HUES48 (cell line): ENCODE measurements around the gene IDH2.

Experiments
- H3K27ac ChIP-seq: one replicate; pipeline ENCODE4 v1.7.0; 2013; ENCODE audit warnings: low read depth, low read length, inconsistent platforms
- H3K27me3 ChIP-seq: 2 replicates; pipeline ENCODE4 v1.6.1; 2013; ENCODE audit warnings: mild to moderate bottlenecking, low read length; ENCODE audit not compliant: control insufficient read depth, insufficient read depth
- H3K36me3 ChIP-seq: 2 replicates; pipeline ENCODE4 v1.6.1; 2013; ENCODE audit warnings: low read length; ENCODE audit not compliant: control insufficient read depth, insufficient read depth
- H3K4me1 ChIP-seq: 2 replicates; pipeline ENCODE4 v1.6.1; 2013; ENCODE audit warnings: mild to moderate bottlenecking, low read length; ENCODE audit not compliant: control insufficient read depth, insufficient read depth
- H3K4me3 ChIP-seq: 2 replicates; pipeline ENCODE4 v1.5.1; 2013; ENCODE audit warnings: mild to moderate bottlenecking, low read depth, low read length
- H3K9ac ChIP-seq: 2 replicates; pipeline ENCODE4 v1.6.1; 2013; ENCODE audit warnings: mild to moderate bottlenecking, low read depth, low read length, moderate library complexity
- H3K9me3 ChIP-seq: 2 replicates; pipeline ENCODE4 v1.6.1; 2013; ENCODE audit warnings: low read length; ENCODE audit not compliant: control insufficient read depth, insufficient read depth

IDH2 gene

DNA sequence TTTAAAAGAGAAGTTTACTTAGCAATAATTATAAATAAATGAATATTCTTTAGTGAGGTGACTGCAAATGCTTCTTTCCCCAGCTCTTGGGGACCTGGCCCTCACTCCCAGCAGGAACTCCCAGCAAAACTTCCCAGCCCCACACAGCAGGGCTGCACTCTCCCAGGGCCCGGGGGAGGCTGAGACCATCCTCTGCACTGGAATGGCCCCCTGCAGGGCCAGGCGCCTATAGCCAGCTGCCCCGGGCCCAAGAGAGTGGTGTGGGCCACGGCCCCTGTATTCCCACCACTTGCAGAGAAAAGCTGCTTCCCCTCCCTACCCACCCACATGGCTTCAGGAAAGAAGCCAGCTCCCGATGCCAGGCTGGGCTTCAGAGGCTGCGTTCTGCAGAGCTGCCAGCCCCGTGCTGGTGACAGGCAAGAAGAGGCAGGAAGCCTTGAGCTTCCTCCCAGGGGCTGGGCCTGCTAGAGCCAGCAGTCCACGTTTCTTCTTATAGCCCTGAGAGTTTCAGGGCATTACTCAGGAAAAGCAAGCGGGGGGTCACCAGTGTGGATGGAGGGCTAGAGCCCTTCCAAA is 20.0 kb downstream of the IDH2 start:
- no peak overlapping the region for H3K27ac ChIP-seq
- H3K9ac ChIP-seq = no peak overlapping the region
- H3K4me1 ChIP-seq = peaks cover 4% of the 10 kb centered on the region; the same call in 1 of the 2 replicates
- no peaks in the 10 kb centered on the region for H3K27me3 ChIP-seq
- no peaks in the 10 kb centered on the region for H3K9me3 ChIP-seq
- no peak overlapping the region for H3K4me3 ChIP-seq
- H3K36me3 ChIP-seq = peaks cover 41% of the 10 kb centered on the region

DNA sequence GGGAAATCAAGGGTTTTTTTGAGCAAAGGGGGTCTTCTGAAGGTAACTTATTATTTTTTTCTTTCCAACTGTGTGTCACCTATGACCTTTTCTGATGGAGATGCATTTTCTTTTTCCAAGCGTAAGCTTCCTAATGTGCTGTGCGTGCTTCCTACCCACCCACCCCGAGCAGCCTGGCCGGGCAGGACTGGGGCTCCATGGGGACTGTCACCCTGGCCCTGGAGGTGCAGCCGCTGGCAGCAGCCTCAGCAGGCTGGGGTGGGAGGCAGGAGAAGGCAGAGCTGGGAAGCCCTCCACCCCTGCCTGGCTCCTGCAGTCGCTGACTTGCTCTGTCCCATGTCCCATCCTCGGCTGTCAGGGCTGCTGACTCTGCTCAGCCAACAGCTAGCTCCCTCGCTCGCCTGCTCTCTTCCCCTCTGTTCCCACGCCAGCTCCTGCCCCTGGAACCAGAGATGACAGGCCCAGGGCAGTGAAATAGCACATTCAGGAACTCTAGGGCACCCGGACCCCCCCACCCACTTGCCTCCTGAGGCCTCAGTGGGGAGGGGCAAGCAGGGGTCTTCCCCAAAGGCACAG is 21.4 kb downstream of the IDH2 start:
- Histone ChIP-seq H3K9me3 (no peaks in the 10 kb centered on the region), H3K27ac (no peak overlapping the region), H3K4me1 (peaks cover 8% of the 10 kb centered on the region), H3K4me3 (no peak overlapping the region), H3K9ac (no peak overlapping the region), H3K36me3 (peaks cover 36% of the 10 kb centered on the region), H3K27me3 (no peaks in the 10 kb centered on the region)

DNA sequence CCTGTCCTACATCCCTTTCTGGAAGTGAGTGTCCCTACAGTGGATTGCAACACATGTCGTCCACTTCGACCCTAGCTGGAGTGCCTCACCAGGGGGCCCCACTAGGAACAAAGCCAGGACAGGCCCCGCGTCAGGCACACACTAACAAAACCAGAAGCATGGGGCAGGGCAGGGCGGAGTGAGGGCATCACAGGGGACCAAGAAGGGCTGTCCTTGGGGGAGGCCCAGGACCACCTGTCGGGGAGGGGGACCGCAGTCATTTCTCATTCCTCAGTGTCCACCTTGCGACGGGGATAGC is 21.9 kb downstream of the IDH2 start:
- peaks cover 13% of the 10 kb centered on the region for H3K4me1 ChIP-seq
- peaks cover 31% of the 10 kb centered on the region for H3K36me3 ChIP-seq
- H3K27me3 ChIP-seq = no peaks in the 10 kb centered on the region
- H3K9ac ChIP-seq = no peak overlapping the region
- H3K9me3 ChIP-seq = no peaks in the 10 kb centered on the region
- no peak overlapping the region for H3K27ac ChIP-seq
- H3K4me3 ChIP-seq = no peak overlapping the region

DNA sequence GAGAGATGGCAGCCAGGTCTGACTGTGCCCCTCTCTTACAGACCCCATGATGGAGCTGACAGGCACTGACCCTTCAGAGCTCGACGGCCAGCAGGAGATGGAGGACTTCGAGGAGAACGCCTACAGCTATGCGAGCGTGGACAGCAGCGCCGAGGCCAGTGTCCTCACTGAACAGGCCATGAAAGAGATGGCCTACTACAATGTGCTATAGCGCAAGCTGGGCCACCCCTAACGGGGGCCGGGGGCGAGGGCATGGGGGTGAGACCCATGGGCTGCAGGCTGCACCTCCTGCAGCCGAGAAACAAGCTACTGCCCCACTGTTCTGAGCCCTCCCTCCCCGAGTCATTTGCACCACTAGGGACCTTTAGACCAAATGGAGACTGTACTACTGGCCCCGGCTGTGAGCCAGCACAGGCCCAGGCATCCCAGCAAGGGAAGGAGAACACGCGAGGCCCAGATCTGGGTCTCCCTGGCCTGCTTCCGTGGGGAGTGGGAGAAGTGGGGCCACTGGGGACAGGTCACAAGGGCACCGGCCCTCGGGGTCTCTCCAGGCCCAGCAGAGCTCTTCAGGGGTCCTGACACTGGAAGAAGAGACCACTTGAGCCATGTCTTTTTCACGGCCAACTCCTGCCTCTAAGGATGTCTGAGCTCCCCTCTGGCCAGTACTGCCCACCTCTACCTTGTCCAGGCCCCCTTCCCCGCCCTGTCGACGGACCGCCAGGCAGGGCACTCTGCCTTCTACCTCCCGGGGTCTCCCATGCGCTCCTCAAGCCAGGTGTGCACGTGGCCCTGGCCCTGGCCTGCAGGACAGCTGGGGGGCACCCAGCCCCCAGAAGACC is 22.4 kb downstream of the IDH2 start:
- peaks cover 15% of the 10 kb centered on the region for H3K4me1 ChIP-seq
- no peaks in the 10 kb centered on the region for H3K9me3 ChIP-seq
- H3K36me3 ChIP-seq = peaks cover 28% of the 10 kb centered on the region
- H3K27me3 ChIP-seq = no peaks in the 10 kb centered on the region
- H3K9ac ChIP-seq = no peak overlapping the region
- no peak overlapping the region for H3K4me3 ChIP-seq
- H3K27ac ChIP-seq = no peak overlapping the region

DNA sequence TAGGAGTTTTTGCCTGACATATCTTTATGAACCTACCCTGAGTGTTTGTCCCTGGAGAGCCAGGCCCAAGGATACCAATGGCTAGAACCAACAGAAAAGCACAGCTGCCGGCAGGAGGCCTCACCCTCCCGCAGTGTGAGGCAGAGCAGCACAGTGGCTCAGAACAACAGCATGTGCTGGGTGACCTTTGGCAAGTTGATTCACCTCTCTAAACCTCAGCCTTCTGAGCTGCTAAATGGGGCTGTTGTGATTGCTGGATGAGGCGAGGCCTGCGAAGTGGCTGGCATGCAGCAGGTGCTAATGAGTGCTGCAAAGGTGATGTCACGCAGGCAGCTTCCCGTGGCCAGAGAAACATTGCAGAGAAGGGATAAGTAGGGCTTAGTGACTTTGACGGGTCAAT is 23.3 kb downstream of the IDH2 start:
- Histone ChIP-seq H3K4me1 (peaks cover 15% of the 10 kb centered on the region), H3K9ac (no peak overlapping the region), H3K27me3 (no peaks in the 10 kb centered on the region), H3K36me3 (peaks cover 27% of the 10 kb centered on the region), H3K27ac (no peak overlapping the region), H3K9me3 (no peaks in the 10 kb centered on the region), H3K4me3 (no peak overlapping the region)

GRCh38 chr15:90076716-90077115 is 25.6 kb downstream of the IDH2 start:
- no peak overlapping the region for H3K4me3 ChIP-seq
- peaks cover 26% of the 10 kb centered on the region for H3K36me3 ChIP-seq
- peaks cover 11% of the 10 kb centered on the region for H3K4me1 ChIP-seq
- H3K9me3 ChIP-seq = no peaks in the 10 kb centered on the region
- H3K9ac ChIP-seq = no peak overlapping the region
- H3K27ac ChIP-seq = peak overlapping the region; percentile 87
- H3K27me3 ChIP-seq = no peaks in the 10 kb centered on the region

- H3K4me1 ChIP-seq = peaks cover 11% of the 10 kb centered on the region
- no peak overlapping the region for H3K9ac ChIP-seq
- H3K27me3 ChIP-seq = no peaks in the 10 kb centered on the region
- H3K27ac ChIP-seq = peak overlapping the region; percentile 87
- H3K9me3 ChIP-seq = no peaks in the 10 kb centered on the region
- no peak overlapping the region for H3K4me3 ChIP-seq
- H3K36me3 ChIP-seq = peaks cover 20% of the 10 kb centered on the region
Measured at GRCh38 chr15:90075420-90076289, 26.6 kb downstream of the IDH2 start.

DNA sequence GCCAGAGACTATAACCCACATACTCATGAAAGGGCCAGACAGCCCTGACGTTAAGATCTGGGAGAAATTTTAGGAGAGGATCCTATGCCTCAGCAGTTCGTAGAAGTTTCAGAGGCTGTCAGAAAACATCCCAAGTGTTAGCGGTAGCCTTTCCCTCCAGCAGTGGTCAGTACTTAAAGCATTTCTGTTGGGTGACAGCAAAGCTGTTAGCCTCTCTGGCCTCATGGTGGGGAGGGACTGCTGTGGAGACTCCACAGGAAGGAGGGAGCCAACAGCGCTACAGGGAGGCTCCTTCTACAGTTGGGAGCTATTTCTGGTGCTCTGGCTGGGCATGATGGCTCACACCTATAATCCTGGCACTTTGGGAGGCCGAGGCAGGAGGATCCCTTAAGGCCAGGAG is 27.4 kb downstream of the IDH2 start:
- peaks cover 11% of the 10 kb centered on the region for H3K4me1 ChIP-seq
- H3K27me3 ChIP-seq = no peaks in the 10 kb centered on the region
- no peaks in the 10 kb centered on the region for H3K9me3 ChIP-seq
- H3K27ac ChIP-seq = peak overlapping the region; percentile 87
- H3K36me3 ChIP-seq = peaks cover 20% of the 10 kb centered on the region
- no peak overlapping the region for H3K4me3 ChIP-seq
- H3K9ac ChIP-seq = no peak overlapping the region

DNA sequence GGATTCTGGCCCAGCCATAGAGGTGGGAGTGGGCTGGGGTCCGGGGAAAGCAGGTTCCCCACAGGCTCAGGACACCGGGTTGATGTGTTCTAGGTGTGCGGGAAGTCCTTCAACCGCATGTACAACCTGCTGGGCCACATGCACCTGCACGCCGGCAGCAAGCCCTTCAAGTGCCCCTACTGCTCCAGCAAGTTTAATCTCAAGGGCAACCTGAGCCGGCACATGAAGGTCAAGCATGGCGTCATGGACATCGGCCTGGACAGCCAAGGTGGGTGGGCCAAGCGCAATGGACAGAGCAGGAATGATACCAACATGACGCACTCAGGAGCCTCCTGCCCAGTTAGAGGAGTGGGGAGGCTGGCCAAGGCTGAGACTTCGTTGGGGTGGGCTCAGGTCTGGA is 28.2 kb downstream of the IDH2 start:
- H3K9me3 ChIP-seq = no peaks in the 10 kb centered on the region
- H3K4me3 ChIP-seq = no peak overlapping the region
- H3K9ac ChIP-seq = no peak overlapping the region
- H3K27me3 ChIP-seq = no peaks in the 10 kb centered on the region
- H3K36me3 ChIP-seq = peaks cover 23% of the 10 kb centered on the region
- H3K4me1 ChIP-seq = peaks cover 11% of the 10 kb centered on the region
- H3K27ac ChIP-seq = no peak overlapping the region

DNA sequence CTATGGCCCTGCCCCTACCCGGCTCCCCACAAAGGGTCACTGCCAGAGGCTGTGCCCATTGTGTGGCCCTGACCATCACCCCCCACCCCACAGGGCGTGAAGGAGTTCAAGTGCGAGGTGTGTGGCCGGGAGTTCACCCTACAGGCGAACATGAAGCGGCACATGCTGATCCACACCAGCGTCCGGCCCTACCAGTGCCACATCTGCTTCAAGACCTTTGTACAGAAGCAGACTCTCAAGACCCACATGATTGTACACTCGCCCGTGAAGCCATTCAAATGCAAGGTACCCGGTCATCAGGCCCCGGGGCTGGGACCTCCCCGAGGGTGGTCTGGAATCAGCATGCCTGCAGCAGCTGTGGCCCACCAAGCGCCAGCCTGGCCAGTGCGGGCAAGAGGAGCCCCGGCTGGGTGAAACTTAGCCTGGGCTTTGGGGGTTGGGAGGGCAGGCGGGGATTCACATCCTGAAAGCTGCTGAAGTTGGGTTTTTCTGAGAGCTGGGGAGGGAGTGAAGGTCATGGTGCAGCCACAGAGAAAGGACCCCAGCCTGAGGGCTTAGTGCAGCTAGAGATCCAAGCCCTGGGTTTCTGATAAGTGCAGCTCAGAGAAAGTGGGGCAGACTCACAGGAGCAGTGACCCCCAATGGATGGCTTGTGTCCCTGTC is 29.2 kb downstream of the IDH2 start:
- H3K27ac ChIP-seq = no peak overlapping the region
- H3K4me1 ChIP-seq = peaks cover 11% of the 10 kb centered on the region
- no peaks in the 10 kb centered on the region for H3K27me3 ChIP-seq
- no peak overlapping the region for H3K4me3 ChIP-seq
- no peak overlapping the region for H3K9ac ChIP-seq
- no peaks in the 10 kb centered on the region for H3K9me3 ChIP-seq
- peaks cover 25% of the 10 kb centered on the region for H3K36me3 ChIP-seq
